ENCODE measurements around the gene PPP3R1. TPM values are rescaled to one million over a fixed set of nuclear protein-coding genes. Genes with fewer than 3 reads are reported as not detected.

Gene PPP3R1
- total RNA-seq, 4 donors from 2014 or later, result 9.2 to 32.2 (median 28.1) TPM

GRCh38 chr2:68206793-68207192 is 45.5 kb downstream of the PPP3R1 start:
- no peak overlapping the region for H3K27ac ChIP-seq
- H3K9me3 ChIP-seq, result no peaks in the 10 kb centered on the region
- H3K27me3 ChIP-seq, result no peaks in the 10 kb centered on the region
- H3K4me3 ChIP-seq, result no peak overlapping the region
- in situ Hi-C loops (cut with MboI; ENCODE audit: low pct_ligation_motif_present in 1 of 4, low pct_unique_long_range_greater_than_20kb in 1 of 4, low sequenced_read_pairs in 3 of 4), result no loop called here
- no peak for TF ChIP-seq EP300 (IDR thresholded peaks at IDR 0.05; ENCODE audit: low read depth)
- TF ChIP-seq POLR2AphosphoS5 (IDR thresholded peaks at IDR 0.05), result no peak
- TF ChIP-seq CTCF (IDR thresholded peaks at IDR 0.05), result no peak
- no peak for TF ChIP-seq POLR2A (IDR thresholded peaks at IDR 0.05)
- H3K36me3 ChIP-seq, result no peaks in the 10 kb centered on the region
- intact Hi-C loops (cut with DNase I; ENCODE audit: low total_unique reads), result no loop called here
- H3K4me1 ChIP-seq, result peaks cover 0 to 29% (median 10%) of the 10 kb centered on the region in 4 donors
- DNase-seq, result no peak

- in situ Hi-C loops (cut with MboI; ENCODE audit: low pct_ligation_motif_present in 1 of 4, low pct_unique_long_range_greater_than_20kb in 1 of 4, low sequenced_read_pairs in 3 of 4), result no loop called here
- TF ChIP-seq POLR2AphosphoS5 (IDR thresholded peaks at IDR 0.05) (no peak), EP300 (IDR thresholded peaks at IDR 0.05; ENCODE audit: low read depth) (no peak), CTCF (IDR thresholded peaks at IDR 0.05) (no peak), POLR2A (IDR thresholded peaks at IDR 0.05) (no peak)
- H3K4me3 ChIP-seq, result no peak overlapping the region
- WGBS, 2 donors (ENCODE audit: low coverage in 1 of 2), result 48 to 50% methylated on average over 2 to 3 of the region's 3 CpGs
- peak overlapping the region in 1 of 4 donors; percentile 18 for H3K27ac ChIP-seq
- peaks cover 0 to 6% (median 0%) of the 10 kb centered on the region in 4 donors for H3K36me3 ChIP-seq
- no peaks in the 10 kb centered on the region for H3K27me3 ChIP-seq
- no peak for DNase-seq
- peaks cover 0 to 33% (median 10%) of the 10 kb centered on the region in 4 donors for H3K4me1 ChIP-seq
- no peaks in the 10 kb centered on the region for H3K9me3 ChIP-seq
- intact Hi-C loops (cut with DNase I; ENCODE audit: low total_unique reads), result no loop called here
Measured at GRCh38 chr2:68203587-68203986, 48.7 kb downstream of the PPP3R1 start.

- WGBS, 2 donors (ENCODE audit: low coverage in 1 of 2), result 66 to 68% methylated on average over 4 of the region's 4 CpGs
- Histone ChIP-seq H3K36me3 (peaks cover 0 to 6% (median 0%) of the 10 kb centered on the region in 4 donors), H3K27me3 (no peaks in the 10 kb centered on the region), H3K9me3 (no peaks in the 10 kb centered on the region), H3K27ac (no peak overlapping the region), H3K4me3 (no peak overlapping the region), H3K4me1 (peaks cover 0 to 38% (median 6%) of the 10 kb centered on the region in 4 donors)
- TF ChIP-seq POLR2AphosphoS5 (IDR thresholded peaks at IDR 0.05) (no peak), EP300 (IDR thresholded peaks at IDR 0.05; ENCODE audit: low read depth) (no peak), CTCF (IDR thresholded peaks at IDR 0.05) (no peak), POLR2A (IDR thresholded peaks at IDR 0.05) (no peak)
- in situ Hi-C loops (cut with MboI; ENCODE audit: low pct_ligation_motif_present in 1 of 4, low pct_unique_long_range_greater_than_20kb in 1 of 4, low sequenced_read_pairs in 3 of 4), result no loop called here
- intact Hi-C loops (cut with DNase I; ENCODE audit: low total_unique reads), result no loop called here
- DNase-seq, result no peak
Measured at GRCh38 chr2:68200157-68200787, 52.1 kb downstream of the PPP3R1 start.

- peaks cover 0 to 4% (median 0%) of the 10 kb centered on the region in 4 donors for H3K36me3 ChIP-seq
- no peaks in the 10 kb centered on the region for H3K27me3 ChIP-seq
- H3K4me3 ChIP-seq, result no peak overlapping the region
- H3K27ac ChIP-seq, result no peak overlapping the region
- DNase-seq, result peak; percentile 42
- WGBS, 2 donors (ENCODE audit: low coverage in 1 of 2), result 40 to 97% methylated on average over 4 of the region's 4 CpGs
- H3K9me3 ChIP-seq, result no peaks in the 10 kb centered on the region
- TF ChIP-seq EP300 (IDR thresholded peaks at IDR 0.05; ENCODE audit: low read depth), result no peak
- peak in 3 of 5 experiments; percentile 58 to 83 (median 75) for TF ChIP-seq CTCF (IDR thresholded peaks at IDR 0.05)
- intact Hi-C loops (cut with DNase I; ENCODE audit: low total_unique reads), result loop anchor here (5.0 kb wide), 1 partner anchor 56 kb away; the partner anchor contains the start of gene PPP3R1
- in situ Hi-C loops (cut with MboI; ENCODE audit: low pct_ligation_motif_present in 1 of 4, low pct_unique_long_range_greater_than_20kb in 1 of 4, low sequenced_read_pairs in 3 of 4), result loop anchor here in 1 of 4 donors (5.0 to 25.0 kb wide), 2 partner anchors 46 to 241 kb away; no protein-coding TSS in a partner anchor
- peaks cover 0 to 56% (median 14%) of the 10 kb centered on the region in 4 donors for H3K4me1 ChIP-seq
Measured at GRCh38 chr2:68196120-68196716, 56.1 kb downstream of the PPP3R1 start.
